HUES6 (cell line): ENCODE results near the gene TRAF3.

Experiments
- H3K27ac ChIP-seq: 2 replicates; pipeline ENCODE4 v1.7.0; 2013; ENCODE audit warnings: low read depth, mild to moderate bottlenecking, low read length, inconsistent platforms
- H3K27me3 ChIP-seq: 2 replicates; pipeline ENCODE4 v1.6.1; 2013; ENCODE audit warnings: low read length; ENCODE audit not compliant: control insufficient read depth, insufficient read depth
- H3K36me3 ChIP-seq: 2 replicates; pipeline ENCODE4 v1.6.1; 2013; ENCODE audit warnings: low read length; ENCODE audit not compliant: control insufficient read depth, insufficient read depth
- H3K4me1 ChIP-seq: 2 replicates; pipeline ENCODE4 v1.6.1; 2013; ENCODE audit warnings: low read length; ENCODE audit not compliant: control insufficient read depth, insufficient read depth
- H3K4me3 ChIP-seq: 2 replicates; pipeline ENCODE4 v1.5.1; 2013; ENCODE audit warnings: low read depth, low read length
- H3K9ac ChIP-seq: one replicate; pipeline ENCODE4 v1.6.1; 2013; ENCODE audit warnings: mild to moderate bottlenecking, low read length
- H3K9me3 ChIP-seq: 2 replicates; pipeline ENCODE4 v1.6.1; 2013; ENCODE audit warnings: low read depth, low read length; ENCODE audit not compliant: control insufficient read depth, insufficient read depth

TRAF3 gene, protein sequence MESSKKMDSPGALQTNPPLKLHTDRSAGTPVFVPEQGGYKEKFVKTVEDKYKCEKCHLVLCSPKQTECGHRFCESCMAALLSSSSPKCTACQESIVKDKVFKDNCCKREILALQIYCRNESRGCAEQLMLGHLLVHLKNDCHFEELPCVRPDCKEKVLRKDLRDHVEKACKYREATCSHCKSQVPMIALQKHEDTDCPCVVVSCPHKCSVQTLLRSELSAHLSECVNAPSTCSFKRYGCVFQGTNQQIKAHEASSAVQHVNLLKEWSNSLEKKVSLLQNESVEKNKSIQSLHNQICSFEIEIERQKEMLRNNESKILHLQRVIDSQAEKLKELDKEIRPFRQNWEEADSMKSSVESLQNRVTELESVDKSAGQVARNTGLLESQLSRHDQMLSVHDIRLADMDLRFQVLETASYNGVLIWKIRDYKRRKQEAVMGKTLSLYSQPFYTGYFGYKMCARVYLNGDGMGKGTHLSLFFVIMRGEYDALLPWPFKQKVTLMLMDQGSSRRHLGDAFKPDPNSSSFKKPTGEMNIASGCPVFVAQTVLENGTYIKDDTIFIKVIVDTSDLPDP

DNA sequence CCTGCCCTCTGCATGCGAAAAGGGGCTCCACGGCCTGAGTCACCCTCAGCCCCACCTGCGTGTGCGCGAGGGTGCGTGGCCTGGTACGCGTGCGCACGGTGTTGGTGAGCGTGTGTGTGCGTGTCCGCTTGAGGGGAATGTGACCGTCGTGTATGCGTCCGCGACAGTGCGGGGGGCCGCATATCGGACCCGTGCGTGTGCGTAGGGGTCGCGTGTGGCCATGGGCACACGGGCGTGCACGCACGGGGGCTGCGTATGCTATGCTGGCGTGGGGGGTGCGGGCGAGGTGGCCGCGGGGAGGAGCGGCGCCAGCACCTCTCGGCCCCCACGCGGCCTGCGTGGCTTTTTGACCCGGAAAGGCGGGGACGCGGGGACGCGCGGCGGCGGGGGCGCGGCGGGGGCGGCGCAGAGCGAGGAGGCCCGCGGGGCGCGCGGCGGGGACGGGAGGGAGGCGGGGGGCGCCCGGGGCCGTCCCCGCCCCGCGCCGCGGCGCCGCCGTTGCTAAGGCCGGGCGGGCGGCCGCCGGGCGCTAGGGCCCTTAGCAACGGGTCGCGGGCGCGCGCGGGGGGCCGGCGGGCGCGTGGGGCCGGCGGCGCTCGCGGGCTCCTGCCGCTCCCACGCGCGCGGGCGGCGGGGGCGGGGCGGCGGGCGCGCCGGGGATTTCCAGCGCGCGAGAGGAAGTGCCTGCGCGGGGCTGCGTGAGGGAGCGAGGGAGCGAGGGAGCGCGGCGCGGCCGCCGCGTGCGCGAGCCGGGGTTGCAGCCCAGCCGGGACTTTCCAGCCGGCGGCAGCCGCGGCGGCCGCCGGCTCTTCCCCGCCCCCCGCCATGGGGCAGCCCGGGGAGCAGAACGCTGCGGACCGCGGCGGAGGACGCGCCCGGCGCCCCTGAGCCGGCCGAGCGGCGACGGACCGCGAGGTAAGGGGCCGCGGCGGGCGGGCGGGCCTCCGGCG is at the start of gene TRAF3:
Gene TRAF3, plus strand, starts transcription at position 689 of the 950 bp plus-strand sequence. CDS start 92,753 bp downstream, outside the sequence.
- peak within 1 kb of the TSS; percentile 67 for H3K4me3 ChIP-seq
- H3K36me3 ChIP-seq = no peaks in the 10 kb centered on the region
- H3K4me1 ChIP-seq = peaks cover 40% of the 10 kb centered on the region
- H3K9ac ChIP-seq = peak within 1 kb of the TSS; percentile 65
- H3K9me3 ChIP-seq = no peaks in the 10 kb centered on the region
- peaks cover 12% of the 10 kb centered on the region for H3K27me3 ChIP-seq
- H3K27ac ChIP-seq = no peak within 1 kb of the TSS

DNA sequence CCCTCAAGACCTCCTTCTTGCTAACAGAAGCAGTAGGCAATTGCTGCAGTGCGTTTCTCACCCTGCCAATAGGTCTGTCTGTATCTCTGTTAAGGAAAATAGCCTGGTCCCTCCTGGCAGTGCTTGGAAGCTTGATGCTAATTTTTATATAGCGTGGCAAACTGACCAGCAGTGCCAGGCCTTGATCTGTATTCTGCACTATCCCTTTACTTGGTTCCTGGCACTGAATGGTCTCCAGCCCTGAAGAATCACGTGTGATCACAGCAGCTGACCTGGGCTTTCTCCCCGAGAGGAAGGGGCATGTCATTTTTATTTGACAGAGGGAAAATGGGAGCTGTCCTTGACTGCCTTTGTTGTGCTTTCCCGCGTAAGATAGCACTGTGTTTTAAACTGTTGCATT is 48.7 kb upstream of the TRAF3 start:
- no peaks in the 10 kb centered on the region for H3K27me3 ChIP-seq
- no peak overlapping the region for H3K27ac ChIP-seq
- no peak overlapping the region for H3K9ac ChIP-seq
- peaks cover 76% of the 10 kb centered on the region for H3K36me3 ChIP-seq
- H3K4me3 ChIP-seq = no peak overlapping the region
- H3K9me3 ChIP-seq = no peaks in the 10 kb centered on the region
- peaks cover 5% of the 10 kb centered on the region; the same call in 1 of the 2 replicates for H3K4me1 ChIP-seq

DNA sequence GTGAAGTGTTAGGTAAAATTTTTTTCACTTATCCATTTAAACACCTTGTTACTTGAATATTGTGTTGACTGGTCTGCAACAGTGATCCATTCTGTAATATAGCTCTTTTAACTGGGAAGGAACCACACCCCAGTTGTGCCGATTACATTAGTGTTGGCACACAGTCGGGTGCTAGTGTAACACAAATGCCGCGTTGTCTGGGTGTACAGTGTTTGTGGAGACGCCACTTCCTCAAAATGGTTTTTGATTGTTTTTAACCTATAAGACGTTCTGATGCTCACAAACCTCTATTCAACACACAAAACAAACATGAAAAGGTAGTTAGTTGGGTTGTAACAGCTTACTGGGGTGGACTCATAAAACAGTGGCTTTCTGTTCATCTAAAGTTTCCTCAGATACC is 48.0 kb upstream of the TRAF3 start:
- Histone ChIP-seq H3K36me3 (peaks cover 69% of the 10 kb centered on the region), H3K9ac (no peak overlapping the region), H3K27ac (no peak overlapping the region), H3K4me1 (peaks cover 5% of the 10 kb centered on the region; the same call in 1 of the 2 replicates), H3K4me3 (no peak overlapping the region), H3K27me3 (no peaks in the 10 kb centered on the region), H3K9me3 (no peaks in the 10 kb centered on the region)

DNA sequence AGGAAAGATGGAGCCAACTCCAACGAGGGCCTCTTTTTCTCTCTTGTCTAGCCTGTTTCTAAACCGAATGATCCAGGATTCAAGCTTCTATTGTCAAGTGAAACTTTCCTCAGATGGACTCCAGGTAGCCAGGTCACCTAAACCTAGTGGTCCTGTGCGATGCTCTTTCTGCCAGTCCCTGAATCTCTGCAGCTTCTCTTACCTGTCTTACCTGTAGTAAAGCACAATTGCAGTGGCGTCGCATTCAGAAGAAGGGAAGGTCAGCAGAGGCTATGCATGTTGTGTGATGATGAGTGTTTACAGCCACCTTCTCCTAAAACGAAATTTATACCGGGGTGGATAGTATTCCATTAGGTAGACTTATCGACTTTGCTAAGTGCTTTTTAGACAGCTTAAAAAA is 47.4 kb upstream of the TRAF3 start:
- Histone ChIP-seq H3K4me1 (peaks cover 5% of the 10 kb centered on the region; the same call in 1 of the 2 replicates), H3K27me3 (no peaks in the 10 kb centered on the region), H3K9ac (no peak overlapping the region), H3K9me3 (no peaks in the 10 kb centered on the region), H3K36me3 (peaks cover 65% of the 10 kb centered on the region), H3K4me3 (no peak overlapping the region), H3K27ac (no peak overlapping the region)

DNA sequence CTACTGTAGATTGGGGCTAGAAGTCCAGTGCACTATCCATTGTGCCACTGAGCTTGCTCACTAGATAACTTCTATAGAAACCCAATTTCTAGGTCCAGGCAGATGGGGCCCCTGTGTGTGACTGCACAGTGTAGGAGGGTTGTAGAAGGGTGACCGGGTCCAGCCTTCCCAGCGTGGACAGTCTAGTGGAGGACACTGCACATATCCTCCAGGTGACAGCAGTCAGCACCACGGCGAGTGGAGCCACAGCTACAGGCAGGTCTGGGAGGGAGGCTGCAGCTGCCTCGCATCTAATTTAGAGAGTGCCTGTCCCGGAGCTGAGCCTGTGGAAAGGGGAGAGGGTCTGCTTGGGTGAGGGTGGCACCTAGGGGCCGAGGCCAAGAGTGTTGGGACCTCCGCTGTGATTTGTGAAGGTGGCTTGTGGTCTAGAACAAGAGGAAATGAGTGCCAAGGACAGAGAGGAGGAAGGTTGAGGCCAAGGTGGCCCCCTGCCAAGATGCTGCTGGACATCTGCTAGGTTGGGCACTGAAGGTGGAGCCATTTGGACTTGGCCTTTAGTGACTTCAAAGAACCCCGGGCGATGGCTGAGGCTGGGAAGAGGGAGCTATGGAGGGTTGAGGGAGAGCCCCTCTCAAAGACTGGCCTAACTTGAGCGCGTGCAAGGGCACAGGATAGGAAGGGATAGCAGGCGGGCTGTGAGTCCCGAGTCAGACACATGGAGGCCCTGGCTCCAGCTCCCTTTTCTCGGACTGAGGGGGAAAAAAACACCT is 46.0 kb upstream of the TRAF3 start:
- no peak overlapping the region for H3K9ac ChIP-seq
- H3K27me3 ChIP-seq = no peaks in the 10 kb centered on the region
- no peak overlapping the region for H3K4me3 ChIP-seq
- no peak overlapping the region for H3K27ac ChIP-seq
- H3K9me3 ChIP-seq = no peaks in the 10 kb centered on the region
- H3K36me3 ChIP-seq = peaks cover 52% of the 10 kb centered on the region
- peaks cover 5% of the 10 kb centered on the region; the same call in 1 of the 2 replicates for H3K4me1 ChIP-seq

DNA sequence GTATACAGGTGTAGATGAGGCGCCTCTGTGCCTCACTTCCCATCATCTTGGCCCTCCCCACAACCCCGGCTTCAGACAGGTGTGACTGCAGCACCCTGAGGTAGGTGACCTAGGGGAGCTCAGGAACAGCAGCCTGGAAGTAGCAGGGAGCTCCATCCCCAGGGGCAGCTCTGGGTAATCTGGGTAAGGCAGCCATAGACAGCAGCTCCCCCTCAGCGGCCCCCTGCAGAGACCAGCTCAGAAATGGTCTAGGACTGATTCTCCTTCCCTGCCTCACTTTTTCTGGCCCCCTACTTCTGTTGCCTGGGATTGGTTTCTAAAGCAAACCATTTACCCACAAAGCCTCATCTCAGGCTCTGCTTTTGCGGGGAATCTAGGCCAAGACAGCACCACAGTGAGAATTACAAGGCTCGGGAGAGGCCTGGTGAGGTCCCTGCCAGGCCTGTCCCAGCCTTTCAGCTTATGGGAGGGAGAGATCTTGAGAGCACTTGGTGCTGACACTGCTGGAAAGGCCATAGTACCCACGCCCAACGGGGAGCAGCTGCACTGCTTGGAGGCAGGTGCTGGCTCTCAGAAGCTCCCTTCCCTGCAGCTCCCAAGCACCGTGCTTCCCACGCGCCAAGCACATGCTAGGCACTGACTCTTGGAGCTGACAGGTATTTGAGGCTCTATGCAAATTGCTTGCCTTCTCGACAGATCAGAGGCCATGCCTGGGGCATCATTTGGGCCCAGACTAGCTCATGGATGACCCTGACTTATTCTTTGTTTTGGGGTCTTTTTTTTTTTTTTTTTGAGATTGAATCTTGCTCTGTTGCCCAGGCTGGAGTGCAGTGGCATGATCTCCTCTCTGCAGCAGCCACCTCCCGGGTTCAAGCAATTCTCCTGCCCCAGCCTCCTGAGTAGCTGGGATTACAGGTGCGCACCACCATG is 45.1 kb upstream of the TRAF3 start:
- Histone ChIP-seq H3K27ac (no peak overlapping the region), H3K9ac (no peak overlapping the region), H3K4me3 (no peak overlapping the region), H3K36me3 (peaks cover 49% of the 10 kb centered on the region), H3K9me3 (no peaks in the 10 kb centered on the region), H3K27me3 (no peaks in the 10 kb centered on the region), H3K4me1 (0 out of 2 replicates have a peak, but pooled peaks cover 5% of the 10 kb centered on the region)

DNA sequence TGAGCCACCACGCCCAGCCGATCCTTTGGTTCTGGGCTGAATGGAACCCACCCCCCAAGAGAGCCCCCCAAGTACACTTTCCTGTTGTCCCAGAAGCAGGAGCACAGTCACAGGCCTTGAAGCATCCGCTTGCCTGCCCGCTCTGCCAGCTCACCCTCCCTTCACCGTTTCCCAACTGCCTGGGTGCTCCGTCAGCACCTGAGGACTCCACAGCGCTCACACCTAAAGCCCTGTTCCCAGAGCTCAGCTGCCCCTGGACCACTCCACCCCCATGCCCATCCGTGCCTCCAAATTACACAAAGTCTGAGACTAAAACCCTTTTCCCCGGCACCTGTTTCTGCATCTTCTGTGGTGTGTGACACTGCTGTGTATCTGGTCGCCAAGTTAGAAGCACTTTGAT is 44.3 kb upstream of the TRAF3 start:
- Histone ChIP-seq H3K27ac (no peak overlapping the region), H3K9ac (no peak overlapping the region), H3K4me3 (no peak overlapping the region), H3K27me3 (no peaks in the 10 kb centered on the region), H3K36me3 (peaks cover 42% of the 10 kb centered on the region), H3K9me3 (no peaks in the 10 kb centered on the region), H3K4me1 (no peaks in the 10 kb centered on the region)

DNA sequence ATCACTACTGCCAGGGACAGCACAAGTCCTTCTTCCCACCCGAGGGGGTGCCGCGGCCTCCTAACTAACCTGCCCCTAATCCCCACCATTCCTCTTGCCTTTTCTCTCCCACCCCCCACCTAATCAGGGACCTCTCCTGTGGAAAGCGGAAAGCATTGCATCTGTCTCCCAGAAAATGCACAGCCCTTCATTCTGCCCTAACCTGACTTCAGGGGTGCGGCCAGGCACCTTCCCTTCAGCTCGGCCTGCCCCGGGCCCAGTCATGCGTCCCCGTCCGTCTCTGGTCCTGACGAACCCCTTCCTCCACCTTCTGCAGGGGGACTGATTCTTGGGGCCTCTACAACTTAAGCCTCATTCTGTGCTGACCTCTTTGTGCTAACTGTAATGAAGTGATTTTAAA is 43.9 kb upstream of the TRAF3 start:
- Histone ChIP-seq H3K4me1 (no peaks in the 10 kb centered on the region), H3K9me3 (no peaks in the 10 kb centered on the region), H3K9ac (no peak overlapping the region), H3K36me3 (peaks cover 42% of the 10 kb centered on the region), H3K4me3 (no peak overlapping the region), H3K27me3 (no peaks in the 10 kb centered on the region), H3K27ac (no peak overlapping the region)

DNA sequence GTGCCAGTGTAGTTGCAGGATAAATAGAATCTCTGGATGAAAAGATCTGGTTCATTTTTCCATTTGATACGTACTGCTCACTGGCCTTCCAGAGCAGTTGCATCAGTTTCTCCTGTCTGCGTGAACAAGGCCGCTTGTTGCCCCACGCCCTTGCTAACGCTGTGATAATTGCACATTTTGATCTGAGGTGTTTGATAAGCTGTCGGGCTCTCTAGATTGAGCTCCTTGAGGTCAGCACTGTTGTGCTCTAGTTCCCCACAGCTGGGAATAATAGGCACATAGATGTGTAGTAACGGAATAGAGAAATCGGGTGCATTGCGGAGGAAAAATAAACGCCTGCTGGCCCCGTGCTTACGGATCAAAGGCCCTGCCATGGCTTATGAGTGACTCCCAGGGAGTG is 42.8 kb upstream of the TRAF3 start:
- Histone ChIP-seq H3K27me3 (no peaks in the 10 kb centered on the region), H3K9ac (no peak overlapping the region), H3K4me3 (no peak overlapping the region), H3K9me3 (no peaks in the 10 kb centered on the region), H3K4me1 (no peaks in the 10 kb centered on the region), H3K27ac (no peak overlapping the region), H3K36me3 (peaks cover 33% of the 10 kb centered on the region)
